ENCODE results near the gene TMEM185B.

Gene TMEM185B

DNA sequence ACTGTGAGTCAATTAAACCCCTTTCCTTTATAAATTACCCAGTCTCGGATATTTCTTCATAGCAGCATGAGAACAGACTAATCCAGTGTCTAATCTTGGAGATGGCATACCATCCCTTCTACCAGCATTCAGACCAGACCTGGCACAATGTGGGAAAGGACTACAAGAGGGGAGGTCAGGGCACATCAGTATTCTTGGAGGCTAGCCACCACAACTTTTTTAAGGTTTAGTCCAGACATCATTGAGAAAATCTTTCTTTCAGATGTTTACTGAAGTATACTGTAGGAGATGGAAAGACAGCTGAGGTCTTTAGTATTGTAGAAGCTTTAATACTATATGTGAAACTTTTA is 33.4 kb upstream of the TMEM185B start:
- Histone ChIP-seq H3K36me3 (ENCODE audit: insufficient read depth, low read length) (no peaks in the 10 kb centered on the region; the same call in 1 of the 2 replicates), H3K4me1 (ENCODE audit: insufficient read depth, low read length) (0 out of 2 replicates have a peak, but pooled peaks cover 6% of the 10 kb centered on the region)

GRCh38 chr2:120255986-120256650 is 32.9 kb upstream of the TMEM185B start:
- H3K36me3 ChIP-seq (ENCODE audit: insufficient read depth, low read length) = no peaks in the 10 kb centered on the region; the same call in 1 of the 2 replicates
- no peak overlapping the region for H3K9ac ChIP-seq (ENCODE audit: low read depth, low read length)
- 0 out of 2 replicates have a peak, but pooled peaks cover 6% of the 10 kb centered on the region for H3K4me1 ChIP-seq (ENCODE audit: insufficient read depth, low read length)
- H3K9me3 ChIP-seq (ENCODE audit: control insufficient read depth, insufficient read depth, low read length) = peaks cover 4% of the 10 kb centered on the region; the same call in 1 of the 2 replicates

More for the DNA sequence above, 33.4 kb upstream of the TMEM185B start:
- peaks cover 4% of the 10 kb centered on the region; the same call in 1 of the 2 replicates for H3K9me3 ChIP-seq (ENCODE audit: control insufficient read depth, insufficient read depth, low read length)
- H3K9ac ChIP-seq (ENCODE audit: low read depth, low read length) = no peak overlapping the region

DNA sequence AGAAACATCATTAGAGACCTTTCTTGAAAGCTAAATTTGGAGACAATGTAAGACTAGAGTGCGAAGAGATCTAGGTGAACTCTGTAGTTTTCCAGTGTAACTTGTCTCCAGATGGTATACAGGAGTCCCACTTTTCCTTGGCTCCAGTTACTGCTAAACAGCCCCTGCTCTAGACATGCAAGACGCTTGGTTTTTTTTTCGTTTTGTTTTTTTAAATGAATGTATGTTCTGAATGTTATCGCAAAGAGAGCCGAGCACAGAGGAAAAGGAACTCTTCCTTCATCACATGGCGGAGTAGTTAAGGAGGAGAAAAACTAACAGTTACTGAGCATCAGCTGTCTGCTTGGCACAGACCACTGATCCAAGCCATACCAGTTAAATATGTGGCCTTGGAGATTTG is 31.9 kb upstream of the TMEM185B start:
- Histone ChIP-seq H3K36me3 (ENCODE audit: insufficient read depth, low read length) (no peaks in the 10 kb centered on the region; the same call in 1 of the 2 replicates), H3K9me3 (ENCODE audit: control insufficient read depth, insufficient read depth, low read length) (peaks cover 4% of the 10 kb centered on the region; the same call in 1 of the 2 replicates), H3K4me1 (ENCODE audit: insufficient read depth, low read length) (0 out of 2 replicates have a peak, but pooled peaks cover 6% of the 10 kb centered on the region), H3K9ac (ENCODE audit: low read depth, low read length) (no peak overlapping the region)

- peaks cover 4% of the 10 kb centered on the region; the same call in 1 of the 2 replicates for H3K9me3 ChIP-seq (ENCODE audit: control insufficient read depth, insufficient read depth, low read length)
These were observed 31.0 kb upstream of the TMEM185B start for GRCh38 chr2:120254178-120254577.

GRCh38 chr2:120253021-120253882 is 30.1 kb upstream of the TMEM185B start:
- Histone ChIP-seq H3K4me1 (ENCODE audit: insufficient read depth, low read length) (0 out of 2 replicates have a peak, but pooled peaks cover 8% of the 10 kb centered on the region), H3K9ac (ENCODE audit: low read depth, low read length) (peak overlapping the region; percentile 92), H3K9me3 (ENCODE audit: control insufficient read depth, insufficient read depth, low read length) (peaks cover 4% of the 10 kb centered on the region; the same call in 1 of the 2 replicates), H3K36me3 (ENCODE audit: insufficient read depth, low read length) (no peaks in the 10 kb centered on the region; the same call in 1 of the 2 replicates)

More at GRCh38 chr2:120254178-120254577, 31.0 kb upstream of the TMEM185B start:
- Histone ChIP-seq H3K4me1 (ENCODE audit: insufficient read depth, low read length) (0 out of 2 replicates have a peak, but pooled peaks cover 6% of the 10 kb centered on the region), H3K36me3 (ENCODE audit: insufficient read depth, low read length) (no peaks in the 10 kb centered on the region; the same call in 1 of the 2 replicates), H3K9ac (ENCODE audit: low read depth, low read length) (peak overlapping the region; percentile 92)

DNA sequence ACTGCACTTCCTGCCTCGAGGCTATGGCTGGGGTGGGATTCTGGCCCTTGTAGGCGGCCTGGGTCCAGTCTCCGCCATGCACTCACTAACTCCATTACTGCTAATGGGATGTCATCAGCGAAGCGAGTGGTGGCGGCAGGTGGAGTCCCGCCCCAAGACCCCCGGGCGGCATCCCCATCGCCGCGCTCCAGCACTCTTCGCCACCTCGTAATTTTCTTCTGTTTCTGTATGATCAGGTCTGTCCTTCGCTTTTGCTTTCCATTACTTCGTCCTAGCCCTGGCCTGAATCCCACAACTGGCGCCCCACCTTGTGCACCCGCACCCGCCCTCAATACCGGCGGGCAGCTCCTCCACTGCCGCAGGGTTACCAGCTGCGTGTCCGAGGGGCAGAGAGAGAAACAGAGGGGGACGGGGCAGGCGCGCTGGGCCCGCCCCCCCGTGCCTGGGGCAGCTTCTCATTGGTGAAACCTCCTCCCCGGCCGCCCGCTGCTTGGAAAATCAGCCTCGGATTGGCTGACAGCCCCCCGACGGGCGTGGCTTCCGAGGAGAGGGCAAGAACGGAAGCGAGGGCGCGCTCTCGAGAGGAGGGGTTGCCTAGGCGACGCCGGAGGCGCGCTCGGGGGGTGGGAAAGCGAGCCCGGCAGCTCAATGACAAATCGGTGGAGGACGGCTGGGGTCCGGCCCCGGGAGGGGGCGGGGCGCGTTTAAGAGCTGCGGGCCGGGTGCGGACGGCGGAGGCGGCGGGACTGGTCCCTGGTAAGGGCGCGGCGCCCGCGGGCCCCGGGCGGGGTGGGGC is 29.2 kb upstream of the TMEM185B start, which contains the start of gene RALB:
RALB (plus strand) TSS at position 628 of the 796 bp plus-strand sequence. CDS start 25,813 bp downstream, outside the sequence.
- peak within 1 kb of the TSS; percentile 92 for H3K9ac ChIP-seq (ENCODE audit: low read depth, low read length)
- H3K36me3 ChIP-seq (ENCODE audit: insufficient read depth, low read length) = no peaks in the 10 kb centered on the region; the same call in 1 of the 2 replicates
- no peaks in the 10 kb centered on the region for H3K9me3 ChIP-seq (ENCODE audit: control insufficient read depth, insufficient read depth, low read length)
- peaks cover 16% of the 10 kb centered on the region; the same call in 1 of the 2 replicates for H3K4me1 ChIP-seq (ENCODE audit: insufficient read depth, low read length)

GRCh38 chr2:120251880-120252224 is 28.7 kb upstream of the TMEM185B start:
- Histone ChIP-seq H3K9ac (ENCODE audit: low read depth, low read length) (peak overlapping the region; percentile 92), H3K4me1 (ENCODE audit: insufficient read depth, low read length) (peaks cover 21% of the 10 kb centered on the region; the same call in 1 of the 2 replicates), H3K9me3 (ENCODE audit: control insufficient read depth, insufficient read depth, low read length) (no peaks in the 10 kb centered on the region), H3K36me3 (ENCODE audit: insufficient read depth, low read length) (no peaks in the 10 kb centered on the region; the same call in 1 of the 2 replicates)

DNA sequence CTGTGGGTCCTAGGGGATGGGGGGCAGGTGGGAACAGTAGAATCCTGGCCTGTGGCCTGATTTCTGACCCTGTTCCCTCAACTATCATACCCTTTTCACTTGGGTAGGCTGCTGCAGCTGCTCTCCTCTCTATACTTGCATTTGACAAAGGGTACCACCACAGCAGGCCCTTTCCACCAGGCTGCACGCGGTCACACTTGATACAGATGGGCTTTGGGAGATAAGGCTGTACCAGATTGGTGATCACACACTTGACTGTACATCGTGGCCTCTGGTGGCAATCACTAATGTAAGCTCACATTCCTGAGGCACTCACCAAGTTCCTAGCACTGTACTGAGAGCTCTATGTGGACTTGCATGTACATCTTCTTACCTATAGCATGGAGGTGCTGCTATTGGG is 27.9 kb upstream of the TMEM185B start:
- Histone ChIP-seq H3K9me3 (ENCODE audit: control insufficient read depth, insufficient read depth, low read length) (no peaks in the 10 kb centered on the region), H3K36me3 (ENCODE audit: insufficient read depth, low read length) (no peaks in the 10 kb centered on the region), H3K9ac (ENCODE audit: low read depth, low read length) (no peak overlapping the region), H3K4me1 (ENCODE audit: insufficient read depth, low read length) (peaks cover 29% of the 10 kb centered on the region)

GRCh38 chr2:120250640-120251039 is 27.4 kb upstream of the TMEM185B start:
- Histone ChIP-seq H3K9ac (ENCODE audit: low read depth, low read length) (no peak overlapping the region), H3K9me3 (ENCODE audit: control insufficient read depth, insufficient read depth, low read length) (no peaks in the 10 kb centered on the region), H3K36me3 (ENCODE audit: insufficient read depth, low read length) (no peaks in the 10 kb centered on the region), H3K4me1 (ENCODE audit: insufficient read depth, low read length) (peaks cover 34% of the 10 kb centered on the region)

DNA sequence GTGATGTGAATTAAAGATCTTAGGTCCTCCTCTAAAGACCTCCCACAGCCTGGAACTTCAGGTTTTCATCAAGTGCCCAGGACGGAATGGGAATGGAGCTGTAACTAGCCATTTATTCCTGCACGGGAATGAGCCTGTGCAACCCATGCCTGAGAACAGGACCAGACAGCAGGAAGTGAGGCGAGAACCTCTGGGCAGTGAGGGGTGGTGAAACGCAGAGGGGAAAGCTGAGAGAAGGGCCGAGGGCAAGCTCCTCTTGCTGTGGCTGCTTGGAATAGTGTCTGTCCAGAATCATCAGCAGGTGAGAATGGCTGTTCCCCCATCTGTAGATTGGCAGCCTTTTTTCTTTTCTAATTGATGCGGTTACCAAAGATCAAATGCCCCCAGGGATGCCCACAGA is 24.7 kb upstream of the TMEM185B start:
- Histone ChIP-seq H3K4me1 (ENCODE audit: insufficient read depth, low read length) (peaks cover 36% of the 10 kb centered on the region), H3K36me3 (ENCODE audit: insufficient read depth, low read length) (no peaks in the 10 kb centered on the region), H3K9ac (ENCODE audit: low read depth, low read length) (no peak overlapping the region), H3K9me3 (ENCODE audit: control insufficient read depth, insufficient read depth, low read length) (no peaks in the 10 kb centered on the region)

- no peak overlapping the region for H3K9ac ChIP-seq (ENCODE audit: low read depth, low read length)
- H3K4me1 ChIP-seq (ENCODE audit: insufficient read depth, low read length) = peaks cover 36% of the 10 kb centered on the region
- no peaks in the 10 kb centered on the region for H3K9me3 ChIP-seq (ENCODE audit: control insufficient read depth, insufficient read depth, low read length)
- H3K36me3 ChIP-seq (ENCODE audit: insufficient read depth, low read length) = no peaks in the 10 kb centered on the region
These were observed 23.5 kb upstream of the TMEM185B start for GRCh38 chr2:120246546-120247300.

DNA sequence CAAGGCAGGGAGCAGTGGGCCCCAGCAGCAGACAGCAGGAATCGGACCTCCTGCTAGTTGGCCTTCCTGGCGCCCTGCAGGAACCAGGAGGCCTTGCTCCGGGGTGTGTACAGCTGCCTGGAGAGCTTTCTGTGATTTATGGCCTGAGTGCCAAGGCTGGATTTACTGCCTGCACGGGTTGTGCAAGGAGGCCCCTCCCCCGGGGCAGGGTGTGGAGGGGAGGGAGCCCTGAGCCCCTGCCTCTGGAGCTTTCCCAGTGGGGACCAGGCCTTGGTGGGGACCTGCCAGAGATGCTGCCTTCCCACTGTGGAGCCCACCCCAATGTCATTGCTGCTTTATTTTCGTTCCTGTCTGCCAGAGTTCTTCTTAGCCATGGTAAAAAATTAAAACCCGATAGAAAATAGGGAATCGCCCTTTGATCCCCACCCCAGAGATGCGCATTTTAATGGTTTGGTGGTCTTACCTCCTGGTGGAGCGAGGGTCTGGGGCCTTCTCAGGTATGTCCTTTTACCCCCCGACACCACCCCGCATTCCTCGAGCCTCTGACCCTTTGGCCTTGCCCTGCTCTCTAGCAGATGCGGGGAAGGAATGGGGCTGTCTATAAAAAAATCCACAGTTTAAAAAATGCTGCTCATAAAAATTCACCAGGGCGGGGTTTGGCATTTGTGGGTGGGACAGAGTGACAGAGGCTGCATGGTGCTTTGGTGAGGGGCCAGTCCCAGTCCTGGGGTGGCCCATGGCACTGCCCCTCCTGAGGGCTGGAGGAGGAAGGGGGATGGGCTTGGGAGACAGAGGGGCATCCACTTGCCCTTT is 22.5 kb upstream of the TMEM185B start:
- Histone ChIP-seq H3K9ac (ENCODE audit: low read depth, low read length) (no peak overlapping the region), H3K4me1 (ENCODE audit: insufficient read depth, low read length) (peaks cover 36% of the 10 kb centered on the region), H3K9me3 (ENCODE audit: control insufficient read depth, insufficient read depth, low read length) (no peaks in the 10 kb centered on the region), H3K36me3 (ENCODE audit: insufficient read depth, low read length) (no peaks in the 10 kb centered on the region)

Data from ES-I3 (cell line).